ENCODE data around the gene TMEM221. TPM values are rescaled to one million over a fixed set of nuclear protein-coding genes. Genes with fewer than 3 reads are reported as not detected.

TMEM221 gene
- total and polyA plus RNA-seq, 9 of the 15 experiments (the other 6 are each of a cell fraction or from before 2014, with no cell fraction given): 0.06 to 0.35 TPM; not detected in 7

DNA sequence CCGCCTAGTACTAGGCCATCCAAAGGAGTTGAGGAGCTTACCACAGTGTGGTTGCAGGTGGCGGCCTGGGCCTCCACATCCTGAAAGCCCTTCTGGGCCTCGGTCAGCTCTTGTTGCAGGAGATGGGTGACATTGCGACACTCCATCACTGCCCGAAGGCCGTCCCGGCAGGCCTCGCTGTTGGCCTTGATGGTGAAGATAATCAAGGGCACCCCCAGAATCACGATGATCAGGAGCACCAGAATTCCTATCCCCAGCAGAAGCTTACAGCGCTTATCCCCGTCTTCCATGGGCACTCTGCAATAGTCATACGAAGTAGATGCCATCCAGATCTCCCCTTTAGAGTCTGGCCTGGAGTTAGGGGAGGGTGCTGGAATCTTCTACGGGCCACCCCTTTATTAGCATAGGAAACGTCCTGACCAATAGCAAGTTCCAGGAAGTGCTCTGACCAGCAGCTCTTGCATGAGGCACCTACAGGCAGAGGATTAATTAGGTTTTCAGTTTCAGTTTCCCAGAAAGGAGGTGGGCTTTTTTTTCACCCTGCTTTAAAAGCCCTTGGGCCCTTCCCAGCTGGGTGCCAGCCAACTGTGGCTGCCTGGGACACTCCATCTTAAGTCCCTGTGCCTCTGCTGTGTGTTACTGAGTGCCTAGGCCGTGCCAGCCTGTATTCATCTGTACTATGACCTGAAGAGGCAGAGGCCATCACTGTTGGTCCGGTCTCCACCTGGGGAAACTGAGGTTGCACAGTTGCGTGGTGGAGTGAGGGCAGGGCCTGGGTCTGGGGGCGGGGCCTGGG lies 43.0 kb downstream of the TMEM221 start, which contains the start of gene BST2 (continued):
- TF ChIP-seq CBX5 (IDR thresholded peaks at IDR 0.05; ENCODE audit: borderline replicate concordance, low read depth): no peak
- TF ChIP-seq, protein P1, sequence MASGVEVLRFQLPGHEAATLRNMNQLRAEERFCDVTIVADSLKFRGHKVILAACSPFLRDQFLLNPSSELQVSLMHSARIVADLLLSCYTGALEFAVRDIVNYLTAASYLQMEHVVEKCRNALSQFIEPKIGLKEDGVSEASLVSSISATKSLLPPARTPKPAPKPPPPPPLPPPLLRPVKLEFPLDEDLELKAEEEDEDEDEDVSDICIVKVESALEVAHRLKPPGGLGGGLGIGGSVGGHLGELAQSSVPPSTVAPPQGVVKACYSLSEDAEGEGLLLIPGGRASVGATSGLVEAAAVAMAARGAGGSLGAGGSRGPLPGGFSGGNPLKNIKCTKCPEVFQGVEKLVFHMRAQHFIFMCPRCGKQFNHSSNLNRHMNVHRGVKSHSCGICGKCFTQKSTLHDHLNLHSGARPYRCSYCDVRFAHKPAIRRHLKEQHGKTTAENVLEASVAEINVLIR (CRISPR knock-in tag; IDR thresholded peaks at IDR 0.05): no peak
- TF ChIP-seq NFIX (CRISPR knock-in tag; IDR thresholded peaks at IDR 0.05; ENCODE audit: low read depth): no peak
- no peak for TF ChIP-seq TCF3 (CRISPR knock-in tag; IDR thresholded peaks at IDR 0.05)
- no peak for TF ChIP-seq NCOR1 (IDR thresholded peaks at IDR 0.05)
- TF ChIP-seq, protein P2, sequence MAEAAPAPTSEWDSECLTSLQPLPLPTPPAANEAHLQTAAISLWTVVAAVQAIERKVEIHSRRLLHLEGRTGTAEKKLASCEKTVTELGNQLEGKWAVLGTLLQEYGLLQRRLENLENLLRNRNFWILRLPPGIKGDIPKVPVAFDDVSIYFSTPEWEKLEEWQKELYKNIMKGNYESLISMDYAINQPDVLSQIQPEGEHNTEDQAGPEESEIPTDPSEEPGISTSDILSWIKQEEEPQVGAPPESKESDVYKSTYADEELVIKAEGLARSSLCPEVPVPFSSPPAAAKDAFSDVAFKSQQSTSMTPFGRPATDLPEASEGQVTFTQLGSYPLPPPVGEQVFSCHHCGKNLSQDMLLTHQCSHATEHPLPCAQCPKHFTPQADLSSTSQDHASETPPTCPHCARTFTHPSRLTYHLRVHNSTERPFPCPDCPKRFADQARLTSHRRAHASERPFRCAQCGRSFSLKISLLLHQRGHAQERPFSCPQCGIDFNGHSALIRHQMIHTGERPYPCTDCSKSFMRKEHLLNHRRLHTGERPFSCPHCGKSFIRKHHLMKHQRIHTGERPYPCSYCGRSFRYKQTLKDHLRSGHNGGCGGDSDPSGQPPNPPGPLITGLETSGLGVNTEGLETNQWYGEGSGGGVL (CRISPR knock-in tag; IDR thresholded peaks at IDR 0.05): no peak
- 0 out of 2 replicates have a peak, but pooled peaks have one; percentile 46 for TF ChIP-seq ZBED1 (IDR thresholded peaks at IDR 0.05)
- TF ChIP-seq, protein P3, sequence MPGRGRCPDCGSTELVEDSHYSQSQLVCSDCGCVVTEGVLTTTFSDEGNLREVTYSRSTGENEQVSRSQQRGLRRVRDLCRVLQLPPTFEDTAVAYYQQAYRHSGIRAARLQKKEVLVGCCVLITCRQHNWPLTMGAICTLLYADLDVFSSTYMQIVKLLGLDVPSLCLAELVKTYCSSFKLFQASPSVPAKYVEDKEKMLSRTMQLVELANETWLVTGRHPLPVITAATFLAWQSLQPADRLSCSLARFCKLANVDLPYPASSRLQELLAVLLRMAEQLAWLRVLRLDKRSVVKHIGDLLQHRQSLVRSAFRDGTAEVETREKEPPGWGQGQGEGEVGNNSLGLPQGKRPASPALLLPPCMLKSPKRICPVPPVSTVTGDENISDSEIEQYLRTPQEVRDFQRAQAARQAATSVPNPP (IDR thresholded peaks at IDR 0.05; ENCODE audit: borderline replicate concordance, insufficient read depth, insufficient read length): no peak
- TF ChIP-seq HDAC2 (IDR thresholded peaks at IDR 0.05): 0 out of 2 replicates have a peak, but pooled peaks have one; percentile 51
- TF ChIP-seq NFE2 (IDR thresholded peaks at IDR 0.05; ENCODE audit: low read depth): no peak
- TF ChIP-seq CXXC5 (CRISPR knock-in tag; IDR thresholded peaks at IDR 0.05): peak; percentile 41
- TF ChIP-seq, protein P4, sequence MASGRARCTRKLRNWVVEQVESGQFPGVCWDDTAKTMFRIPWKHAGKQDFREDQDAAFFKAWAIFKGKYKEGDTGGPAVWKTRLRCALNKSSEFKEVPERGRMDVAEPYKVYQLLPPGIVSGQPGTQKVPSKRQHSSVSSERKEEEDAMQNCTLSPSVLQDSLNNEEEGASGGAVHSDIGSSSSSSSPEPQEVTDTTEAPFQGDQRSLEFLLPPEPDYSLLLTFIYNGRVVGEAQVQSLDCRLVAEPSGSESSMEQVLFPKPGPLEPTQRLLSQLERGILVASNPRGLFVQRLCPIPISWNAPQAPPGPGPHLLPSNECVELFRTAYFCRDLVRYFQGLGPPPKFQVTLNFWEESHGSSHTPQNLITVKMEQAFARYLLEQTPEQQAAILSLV (tag; IDR thresholded peaks at IDR 0.05): no peak
- no peak for TF ChIP-seq ZNF561 (CRISPR knock-in tag; conservative IDR thresholded peaks at IDR 0.05)
- no peak for TF ChIP-seq RFX7 (CRISPR knock-in tag; IDR thresholded peaks at IDR 0.05)
- TF ChIP-seq, protein P5, sequence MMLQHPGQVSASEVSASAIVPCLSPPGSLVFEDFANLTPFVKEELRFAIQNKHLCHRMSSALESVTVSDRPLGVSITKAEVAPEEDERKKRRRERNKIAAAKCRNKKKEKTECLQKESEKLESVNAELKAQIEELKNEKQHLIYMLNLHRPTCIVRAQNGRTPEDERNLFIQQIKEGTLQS (IDR thresholded peaks at IDR 0.05): peak; percentile 73
- TF ChIP-seq, protein P5 (CRISPR knock-in tag; conservative IDR thresholded peaks at IDR 0.05): peak; percentile 75; the same call in 1 of the 2 replicates
- TF ChIP-seq, protein P6, sequence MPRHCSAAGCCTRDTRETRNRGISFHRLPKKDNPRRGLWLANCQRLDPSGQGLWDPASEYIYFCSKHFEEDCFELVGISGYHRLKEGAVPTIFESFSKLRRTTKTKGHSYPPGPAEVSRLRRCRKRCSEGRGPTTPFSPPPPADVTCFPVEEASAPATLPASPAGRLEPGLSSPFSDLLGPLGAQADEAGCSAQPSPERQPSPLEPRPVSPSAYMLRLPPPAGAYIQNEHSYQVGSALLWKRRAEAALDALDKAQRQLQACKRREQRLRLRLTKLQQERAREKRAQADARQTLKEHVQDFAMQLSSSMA (CRISPR knock-in tag; IDR thresholded peaks at IDR 0.05): no peak
- TF ChIP-seq, protein P7, sequence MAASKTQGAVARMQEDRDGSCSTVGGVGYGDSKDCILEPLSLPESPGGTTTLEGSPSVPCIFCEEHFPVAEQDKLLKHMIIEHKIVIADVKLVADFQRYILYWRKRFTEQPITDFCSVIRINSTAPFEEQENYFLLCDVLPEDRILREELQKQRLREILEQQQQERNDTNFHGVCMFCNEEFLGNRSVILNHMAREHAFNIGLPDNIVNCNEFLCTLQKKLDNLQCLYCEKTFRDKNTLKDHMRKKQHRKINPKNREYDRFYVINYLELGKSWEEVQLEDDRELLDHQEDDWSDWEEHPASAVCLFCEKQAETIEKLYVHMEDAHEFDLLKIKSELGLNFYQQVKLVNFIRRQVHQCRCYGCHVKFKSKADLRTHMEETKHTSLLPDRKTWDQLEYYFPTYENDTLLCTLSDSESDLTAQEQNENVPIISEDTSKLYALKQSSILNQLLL (CRISPR knock-in tag; IDR thresholded peaks at IDR 0.05; ENCODE audit: borderline replicate concordance): no peak
- no peak for TF ChIP-seq JUNB (CRISPR knock-in tag; conservative IDR thresholded peaks at IDR 0.05)
- TF ChIP-seq ZNF668 (CRISPR knock-in tag; IDR thresholded peaks at IDR 0.05): no peak

All from K562 (cell line).